ENCODE data around the gene NNMT. TPM values are rescaled to one million over a fixed set of nuclear protein-coding genes. Genes with fewer than 3 reads are reported as not detected.

NNMT gene
- total RNA-seq, 4 donors from 2014 or later: 371 to 1,487 (median 726) TPM

DNA sequence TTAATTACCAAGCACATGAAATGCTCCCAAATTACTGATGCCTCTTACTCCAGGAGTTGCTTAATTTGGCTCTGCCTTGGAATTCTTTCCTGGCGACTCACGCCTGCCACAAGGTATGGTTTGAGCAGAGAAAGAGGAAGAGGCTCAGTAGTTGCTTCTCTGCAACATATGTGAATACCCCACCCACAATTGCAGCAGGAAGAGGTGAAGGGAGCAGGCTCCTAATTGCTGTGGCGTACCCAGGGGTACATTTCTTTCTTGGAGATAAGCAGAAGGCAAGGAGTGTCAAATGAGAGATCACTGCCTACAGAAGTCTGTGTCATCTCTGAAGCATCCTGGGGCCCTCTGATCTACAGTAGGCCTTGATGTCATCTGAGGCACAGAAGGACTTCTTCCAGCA, 10.6 kb upstream of the NNMT start:
- TF ChIP-seq, protein P1, sequence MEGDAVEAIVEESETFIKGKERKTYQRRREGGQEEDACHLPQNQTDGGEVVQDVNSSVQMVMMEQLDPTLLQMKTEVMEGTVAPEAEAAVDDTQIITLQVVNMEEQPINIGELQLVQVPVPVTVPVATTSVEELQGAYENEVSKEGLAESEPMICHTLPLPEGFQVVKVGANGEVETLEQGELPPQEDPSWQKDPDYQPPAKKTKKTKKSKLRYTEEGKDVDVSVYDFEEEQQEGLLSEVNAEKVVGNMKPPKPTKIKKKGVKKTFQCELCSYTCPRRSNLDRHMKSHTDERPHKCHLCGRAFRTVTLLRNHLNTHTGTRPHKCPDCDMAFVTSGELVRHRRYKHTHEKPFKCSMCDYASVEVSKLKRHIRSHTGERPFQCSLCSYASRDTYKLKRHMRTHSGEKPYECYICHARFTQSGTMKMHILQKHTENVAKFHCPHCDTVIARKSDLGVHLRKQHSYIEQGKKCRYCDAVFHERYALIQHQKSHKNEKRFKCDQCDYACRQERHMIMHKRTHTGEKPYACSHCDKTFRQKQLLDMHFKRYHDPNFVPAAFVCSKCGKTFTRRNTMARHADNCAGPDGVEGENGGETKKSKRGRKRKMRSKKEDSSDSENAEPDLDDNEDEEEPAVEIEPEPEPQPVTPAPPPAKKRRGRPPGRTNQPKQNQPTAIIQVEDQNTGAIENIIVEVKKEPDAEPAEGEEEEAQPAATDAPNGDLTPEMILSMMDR (IDR thresholded peaks at IDR 0.05; ENCODE audit: low read depth): no peak

DNA sequence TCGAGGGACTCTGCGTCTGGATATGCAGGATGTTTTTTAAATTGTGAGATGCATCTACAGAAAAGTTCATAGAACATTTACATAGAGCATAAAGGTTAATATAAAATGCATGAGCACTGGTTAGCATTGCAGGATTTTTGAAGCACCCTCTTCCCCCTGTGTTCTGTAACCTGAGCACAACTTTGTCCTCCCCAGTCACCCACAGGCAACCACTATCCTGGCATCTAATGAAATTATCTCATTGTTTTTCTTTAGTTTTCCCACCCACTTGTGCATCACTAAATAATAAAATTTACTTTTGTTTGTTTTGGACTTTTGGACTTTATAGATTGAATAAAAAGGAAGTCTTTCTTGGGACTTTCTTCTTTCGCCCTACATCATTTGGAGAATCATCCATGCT, 10.0 kb upstream of the NNMT start:
- TF ChIP-seq, protein P1 (IDR thresholded peaks at IDR 0.05; ENCODE audit: low read depth): no peak

DNA sequence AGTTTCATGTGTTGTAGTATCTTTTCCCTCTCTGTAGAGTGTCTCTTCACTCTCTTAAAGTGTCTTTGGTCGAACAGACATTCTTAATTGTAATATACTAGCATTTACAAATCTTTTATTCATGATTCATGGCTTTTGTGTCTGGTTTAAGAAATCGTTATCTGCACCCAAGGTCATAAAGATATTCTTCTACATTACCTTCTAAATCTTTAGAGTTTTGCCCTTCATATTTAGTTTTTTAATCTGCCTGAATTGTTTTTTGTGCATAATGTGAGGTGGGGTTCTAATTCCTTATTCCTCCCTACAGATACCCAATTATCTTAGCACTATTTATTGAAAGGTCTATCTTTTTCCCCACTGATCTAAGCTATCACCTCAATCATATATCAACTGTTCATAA, 9.0 kb upstream of the NNMT start:
- TF ChIP-seq, protein P1 (IDR thresholded peaks at IDR 0.05; ENCODE audit: low read depth): no peak

DNA sequence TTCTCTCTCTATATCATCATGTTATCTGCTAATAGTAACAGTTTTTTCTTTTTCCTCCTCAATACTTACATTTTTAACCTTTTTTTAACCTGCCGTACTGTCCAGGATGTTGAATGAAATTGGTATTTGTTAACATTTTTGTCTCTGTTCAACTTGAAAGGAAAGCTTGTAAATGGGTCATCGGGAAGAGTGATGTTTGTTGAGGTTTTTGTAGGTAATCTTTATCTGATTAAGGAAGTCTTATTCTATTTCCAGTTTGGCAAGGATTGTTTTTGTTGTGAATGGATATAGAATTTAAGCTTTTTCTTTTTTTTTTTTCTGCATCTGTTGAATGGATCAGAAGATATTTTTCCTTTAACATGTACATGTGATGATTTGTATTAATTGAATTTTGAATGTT, 8.1 kb upstream of the NNMT start:
- TF ChIP-seq, protein P1 (IDR thresholded peaks at IDR 0.05; ENCODE audit: low read depth): no peak

DNA sequence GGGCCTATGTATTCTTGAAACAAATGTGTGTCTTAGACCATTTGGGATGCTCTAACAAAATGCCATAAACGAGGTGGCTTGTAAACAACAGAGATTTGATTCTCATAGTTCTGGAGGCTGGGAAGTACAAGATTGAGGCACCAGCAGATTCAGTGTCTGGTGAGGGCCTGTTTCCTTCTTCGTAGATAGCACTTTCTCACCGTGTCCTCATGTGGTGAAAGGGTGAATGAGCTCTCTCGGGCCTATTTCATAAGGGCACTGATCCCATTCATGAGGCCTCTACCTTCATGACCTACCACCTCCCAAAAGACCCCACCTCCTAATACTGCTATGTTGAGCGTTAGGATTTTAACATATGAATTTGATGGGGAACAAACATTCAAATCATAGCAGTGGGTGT, 6.4 kb upstream of the NNMT start:
- TF ChIP-seq, protein P1 (IDR thresholded peaks at IDR 0.05; ENCODE audit: low read depth): no peak

DNA sequence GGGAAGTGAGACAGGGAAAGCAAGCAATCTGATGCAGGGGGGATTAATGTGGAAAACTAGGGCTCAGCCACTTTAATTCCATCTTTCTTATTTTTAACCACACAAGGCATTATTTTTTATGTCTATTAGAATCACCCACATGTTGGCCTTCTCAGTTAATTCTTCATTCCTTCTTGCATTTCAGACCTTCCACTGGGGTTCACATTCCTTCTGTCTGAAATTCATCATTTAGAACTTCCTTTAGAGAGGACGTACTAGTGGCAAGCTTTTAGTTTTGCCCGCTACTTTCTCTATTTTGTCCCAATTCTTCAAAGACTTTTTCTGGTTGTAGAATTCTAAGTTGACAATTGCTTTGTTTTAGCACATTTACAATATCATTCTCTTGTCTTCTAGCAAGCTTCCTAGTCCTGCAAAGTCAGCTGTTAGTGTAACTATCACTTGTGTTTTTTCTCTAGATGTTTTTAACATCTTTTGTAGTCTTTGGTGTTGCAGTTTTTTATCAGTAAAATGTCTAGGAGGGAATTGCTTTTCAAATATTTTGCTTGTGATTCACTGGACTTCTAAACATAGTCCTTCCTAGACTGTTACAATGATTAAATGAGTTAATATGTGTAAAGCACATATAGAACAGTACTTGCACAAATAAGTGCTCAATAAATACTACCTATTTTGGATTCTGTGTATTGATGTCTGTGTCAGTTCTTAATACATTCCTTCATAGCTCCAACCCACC, 5.5 kb upstream of the NNMT start:
- TF ChIP-seq, protein P1 (IDR thresholded peaks at IDR 0.05; ENCODE audit: low read depth): no peak

DNA sequence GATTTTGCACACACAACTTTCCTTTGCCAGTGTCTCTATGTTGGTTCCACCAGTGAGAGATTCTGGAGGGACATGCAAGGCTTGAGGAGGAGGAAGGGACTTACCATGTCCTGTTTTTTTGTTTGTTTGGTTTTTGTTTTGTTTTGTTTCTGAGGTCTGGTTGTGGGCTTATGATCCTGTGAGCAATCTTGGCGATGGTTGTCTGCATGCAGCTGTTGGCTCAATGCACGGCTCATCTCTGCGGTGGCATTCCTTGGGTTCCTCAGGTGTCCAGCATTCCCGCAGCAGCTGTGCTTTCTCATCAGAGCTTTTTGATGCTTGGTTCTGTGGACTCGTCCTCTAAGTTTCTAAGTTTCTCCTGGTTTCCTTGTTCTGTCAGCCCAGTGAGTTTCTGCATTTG, 4.8 kb upstream of the NNMT start:
- TF ChIP-seq, protein P1 (IDR thresholded peaks at IDR 0.05; ENCODE audit: low read depth): no peak
